Left lung (tissue), 10 donors: Measurements from ENCODE around the gene GLIS1. TPM values are rescaled to one million over a fixed set of nuclear protein-coding genes. Genes with fewer than 3 reads are reported as not detected.

Experiments
- ATAC-seq: fragments of 200-7000 bp; cut with Tn5 transposase; one replicate; pipeline ENCODE4 v1.9.1; 2020; ENCODE audit warnings: moderate library complexity
- DNase-seq, 4 donors: peaks; one replicate each; pipeline ENCODE4 v3.0.0-alpha.2; 2013 to 2020
- H3K27ac ChIP-seq, 2 donors: fragments of 200-600 bp; sonication (generic) in 1 of 2; one replicate each; pipeline versions ENCODE4 v1.5.0 to v1.8.0; 2020 to 2021
- H3K27me3 ChIP-seq, 2 donors: fragments of 200-600 bp; sonication (generic) in 1 of 2; one replicate each; pipeline versions ENCODE4 v1.5.0 to v1.8.0; 2020 to 2021
- H3K36me3 ChIP-seq, 2 donors: fragments of 200-600 bp; sonication (generic) in 1 of 2; one replicate each; pipeline versions ENCODE4 v1.5.0 to v1.8.0; 2020 to 2021
- H3K4me1 ChIP-seq, 2 donors: fragments of 200-600 bp; one replicate each; pipeline ENCODE4 v1.8.0; 2021
- H3K4me3 ChIP-seq, 2 donors: fragments of 200-600 bp; sonication (generic) in 1 of 2; one replicate each; pipeline versions ENCODE4 v1.5.0 to v1.8.0; 2020 to 2021; ENCODE audit warnings: mild to moderate bottlenecking in 1 of 2
- H3K9me3 ChIP-seq, 2 donors: fragments of 200-600 bp; sonication (generic) in 1 of 2; one replicate each; pipeline versions ENCODE4 v1.5.0 to v1.8.0; 2020 to 2021
- CTCF ChIP-seq, 2 donors: fragments of 200-600 bp; sonication (generic) in 1 of 2; IDR thresholded peaks; one replicate each; pipeline versions ENCODE4 v1.5.0 to v1.8.0; 2021; ENCODE audit warnings: antibody characterized with exemption in 2 of 2
- intact Hi-C, 2 donors: fragments of 100-400 bp; cut with DNase I; formaldehyde crosslinking; loops; one replicate each; pipeline versions ENCODE4 v1.11.2 to v1.14.2; 2022
- polyA plus RNA-seq, 6 donors: library from polyadenylated mRNA; unstranded; fragments of 120-200 nt; gene quantifications; one replicate each; pipeline ENCODE4 v1.2.1, GENCODE V29; 2013; ENCODE audit not compliant: insufficient read length in 6 of 6
- total RNA-seq, 2 donors: library from RNA; stranded (reverse); fragmentation: NEBNext Ultra II Directional; extraction: Animal tissue kit (Norgen Biotek cat#: 25700); gene quantifications; one replicate each; pipeline ENCODE4 v1.2.1, GENCODE V29; 2021
- donor health status: DM: no; HTN: yes; CAD: no.
- donor health status: DM: no; HTN: no; CAD: no.

The GLIS1 gene
- total and polyA plus RNA-seq, 8 donors = 0.06 to 0.16 (median 0.12) TPM; not detected in 4

DNA sequence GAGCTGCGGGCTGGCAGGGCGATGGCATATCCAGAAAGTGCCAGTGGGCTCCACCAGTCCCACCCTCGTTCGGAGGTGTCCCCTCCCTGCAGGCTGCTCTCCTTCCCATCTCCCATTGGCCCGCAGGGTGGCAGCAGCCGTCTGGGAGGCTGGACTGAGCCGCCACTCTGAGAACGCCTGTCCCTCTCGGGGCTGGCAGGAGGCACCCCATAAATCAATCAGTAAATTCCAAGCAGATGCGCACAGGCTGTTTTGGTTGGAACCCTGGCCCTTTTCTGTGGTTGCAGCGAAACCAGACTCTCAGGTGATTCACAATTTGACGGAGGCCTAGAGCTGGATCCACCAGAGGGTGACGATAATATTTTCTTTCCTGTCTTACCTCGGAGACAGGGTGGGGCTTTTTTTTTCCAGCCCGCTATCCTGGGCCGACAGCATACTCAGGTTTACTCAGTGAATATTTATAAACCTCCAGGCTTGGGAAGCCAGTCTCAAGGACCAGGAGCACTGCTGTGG lies 99.7 kb downstream of the GLIS1 start:
- DNase-seq (peak in 1 of 4 donors; percentile 19), ATAC-seq (no peak)
- intact Hi-C loops = no loop called here
- no peaks in the 10 kb centered on the region for H3K4me1 ChIP-seq
- no peak overlapping the region for H3K4me3 ChIP-seq
- no peak overlapping the region for H3K27ac ChIP-seq
- TF ChIP-seq CTCF (IDR thresholded peaks at IDR 0.05) = no peak
- no peaks in the 10 kb centered on the region for H3K9me3 ChIP-seq
- H3K36me3 ChIP-seq = no peaks in the 10 kb centered on the region
- peaks cover 0 to 4% of the 10 kb centered on the region in 2 donors for H3K27me3 ChIP-seq

- H3K27me3 ChIP-seq = peaks cover 0 to 5% of the 10 kb centered on the region in 2 donors
- peak in 1 of 4 donors; percentile 12 for DNase-seq
- no peaks in the 10 kb centered on the region for H3K9me3 ChIP-seq
- ATAC-seq = no peak
- no peaks in the 10 kb centered on the region for H3K4me1 ChIP-seq
- intact Hi-C loops = no loop called here
- no peak overlapping the region for H3K4me3 ChIP-seq
- H3K36me3 ChIP-seq = no peaks in the 10 kb centered on the region
- no peak for TF ChIP-seq CTCF (IDR thresholded peaks at IDR 0.05)
- no peak overlapping the region for H3K27ac ChIP-seq
Observed at GRCh38 chr1:53638360-53639035, 100.5 kb downstream of the GLIS1 start.

DNA sequence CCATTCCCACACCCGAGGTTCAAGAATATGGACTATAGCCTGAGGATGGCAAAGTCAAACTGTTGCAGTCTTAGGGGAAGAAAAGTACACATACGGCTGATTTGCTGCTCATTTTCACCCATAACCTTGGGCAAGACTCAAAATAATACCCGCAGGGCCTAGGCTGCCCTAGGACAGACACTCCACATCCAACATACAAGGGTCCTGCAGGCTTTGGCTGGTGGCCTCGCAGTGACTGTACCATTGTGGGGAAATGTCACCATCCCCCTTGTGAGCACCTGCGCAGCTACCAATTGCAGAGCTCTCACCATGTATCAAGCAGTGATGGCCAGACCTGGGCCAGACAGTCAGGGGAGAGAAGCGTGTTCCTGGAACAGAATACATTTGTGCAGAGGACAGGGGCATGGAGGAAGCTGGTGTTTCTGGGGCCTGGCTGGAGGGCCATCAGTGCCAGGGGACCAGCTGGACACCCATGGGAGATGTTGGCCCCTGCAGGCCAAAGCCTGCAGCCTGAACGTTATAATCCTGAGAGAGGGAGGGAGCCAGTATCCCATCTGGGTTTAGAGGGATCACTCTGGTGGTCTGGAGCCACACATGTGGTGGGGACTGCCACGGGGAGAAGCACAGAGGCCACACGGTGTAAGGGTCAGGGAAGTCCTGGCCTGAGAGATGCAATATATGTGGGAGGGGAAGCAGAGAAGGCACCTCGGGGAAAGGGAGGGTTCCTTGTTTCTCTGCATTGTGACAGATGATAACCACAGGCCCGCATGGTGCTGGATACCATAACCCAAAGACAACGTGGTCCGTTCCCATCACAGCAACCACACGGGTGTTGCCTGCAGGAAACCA lies 101.2 kb downstream of the GLIS1 start:
- DNase-seq (peak in 1 of 4 donors; percentile 14), ATAC-seq (no peak)
- intact Hi-C loops = no loop called here
- Histone ChIP-seq H3K4me1 (no peaks in the 10 kb centered on the region), H3K36me3 (no peaks in the 10 kb centered on the region), H3K4me3 (no peak overlapping the region), H3K27ac (no peak overlapping the region), H3K27me3 (peaks cover 0 to 5% of the 10 kb centered on the region in 2 donors), H3K9me3 (no peaks in the 10 kb centered on the region)
- no peak for TF ChIP-seq CTCF (IDR thresholded peaks at IDR 0.05)

DNA sequence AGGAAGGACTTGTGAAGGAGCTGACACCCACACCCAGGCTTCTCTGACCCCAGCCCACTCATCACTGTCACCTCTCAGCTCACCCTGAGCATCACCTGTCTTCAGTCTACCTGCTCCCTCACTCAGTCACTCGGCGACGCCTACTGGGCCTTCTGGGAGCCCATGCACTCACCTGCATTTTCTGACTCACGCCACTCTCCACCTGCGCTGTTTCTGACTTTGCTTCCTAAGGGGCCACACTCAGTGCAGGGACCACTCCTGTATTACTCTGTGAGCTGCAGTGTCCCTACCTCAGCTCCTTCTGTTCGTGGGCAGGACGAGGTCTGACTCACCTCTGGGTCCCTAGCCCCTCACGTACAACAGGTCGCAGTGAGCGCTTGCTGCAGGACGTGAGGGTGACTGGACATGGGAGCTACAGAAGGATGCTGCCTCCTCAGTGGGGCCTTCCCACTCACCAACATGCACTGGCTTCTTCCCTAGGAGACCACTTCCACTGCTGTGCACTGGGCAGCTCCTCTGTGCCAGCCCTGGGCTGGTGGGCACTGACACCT lies 102.3 kb downstream of the GLIS1 start:
- intact Hi-C loops = no loop called here
- no peak overlapping the region for H3K4me3 ChIP-seq
- H3K9me3 ChIP-seq = no peaks in the 10 kb centered on the region
- ATAC-seq (no peak), DNase-seq (peak in 1 of 4 donors; percentile 15)
- H3K36me3 ChIP-seq = no peaks in the 10 kb centered on the region
- H3K27me3 ChIP-seq = peaks cover 0 to 5% of the 10 kb centered on the region in 2 donors
- no peak for TF ChIP-seq CTCF (IDR thresholded peaks at IDR 0.05)
- no peak overlapping the region for H3K27ac ChIP-seq
- H3K4me1 ChIP-seq = no peaks in the 10 kb centered on the region

DNA sequence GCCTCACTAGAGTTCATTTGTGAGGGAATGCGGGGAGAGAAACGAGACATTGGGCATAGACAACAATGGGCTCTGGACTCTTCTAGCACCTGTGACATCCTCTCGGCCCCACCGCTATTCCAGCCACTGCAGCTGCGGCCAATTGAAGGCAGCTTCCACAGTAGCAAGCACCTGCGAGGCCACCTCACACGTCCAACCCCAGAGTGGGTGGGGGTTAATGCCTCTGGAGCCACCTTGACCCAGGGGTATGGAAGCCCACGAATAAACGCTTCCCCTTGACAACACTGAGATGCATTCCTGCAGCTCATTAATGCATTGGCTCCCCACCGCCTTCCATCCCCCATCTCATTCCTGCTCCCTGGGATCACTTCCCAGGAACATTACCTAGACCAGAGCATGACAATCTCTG lies 104.4 kb downstream of the GLIS1 start:
- ATAC-seq = no peak
- no peaks in the 10 kb centered on the region for H3K4me1 ChIP-seq
- no peak overlapping the region for H3K4me3 ChIP-seq
- H3K36me3 ChIP-seq = no peaks in the 10 kb centered on the region
- H3K27me3 ChIP-seq = peaks cover 0 to 5% of the 10 kb centered on the region in 2 donors
- H3K9me3 ChIP-seq = no peaks in the 10 kb centered on the region
- TF ChIP-seq CTCF (IDR thresholded peaks at IDR 0.05) = no peak
- DNase-seq = no peak
- intact Hi-C loops = no loop called here
- no peak overlapping the region for H3K27ac ChIP-seq
